ENCODE results near the gene AMMECR1. TPM values are rescaled to one million over a fixed set of nuclear protein-coding genes. Genes with fewer than 3 reads are reported as not detected.
A peak's percentile ranks its signal among the peaks of the same experiment; 100 is the strongest.

Gene AMMECR1
- total RNA-seq, 4 donors from 2014 or later: 1.0 to 12.1 (median 6.9) TPM

DNA sequence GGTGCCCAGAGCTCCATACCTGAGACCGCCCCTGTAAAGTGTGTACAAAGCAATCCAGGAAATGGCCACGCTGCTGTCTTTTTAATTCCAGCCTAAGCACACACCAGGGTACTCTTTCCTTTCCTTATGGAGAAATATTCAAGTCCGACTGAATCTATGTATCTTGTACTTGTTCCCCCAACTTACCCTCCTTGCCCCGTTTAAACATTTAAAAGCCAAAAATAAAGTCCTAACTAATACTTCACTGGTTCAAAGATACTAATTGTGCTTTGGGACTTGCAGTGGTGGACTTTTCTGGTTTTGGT is 731 bp upstream of the AMMECR1 start:
- Histone ChIP-seq H3K4me3 (peak overlapping the region; percentile 34 to 56), H3K4me1 (no peaks in the 10 kb centered on the region), H3K36me3 (no peaks in the 10 kb centered on the region), H3K27me3 (no peaks in the 10 kb centered on the region), H3K27ac (peak overlapping the region; percentile 85), H3K9me3 (no peaks in the 10 kb centered on the region)
- intact Hi-C loops (cut with DNase I; ENCODE audit: low total_unique reads): no loop called here
- no peak for DNase-seq
- TF ChIP-seq, protein P1, sequence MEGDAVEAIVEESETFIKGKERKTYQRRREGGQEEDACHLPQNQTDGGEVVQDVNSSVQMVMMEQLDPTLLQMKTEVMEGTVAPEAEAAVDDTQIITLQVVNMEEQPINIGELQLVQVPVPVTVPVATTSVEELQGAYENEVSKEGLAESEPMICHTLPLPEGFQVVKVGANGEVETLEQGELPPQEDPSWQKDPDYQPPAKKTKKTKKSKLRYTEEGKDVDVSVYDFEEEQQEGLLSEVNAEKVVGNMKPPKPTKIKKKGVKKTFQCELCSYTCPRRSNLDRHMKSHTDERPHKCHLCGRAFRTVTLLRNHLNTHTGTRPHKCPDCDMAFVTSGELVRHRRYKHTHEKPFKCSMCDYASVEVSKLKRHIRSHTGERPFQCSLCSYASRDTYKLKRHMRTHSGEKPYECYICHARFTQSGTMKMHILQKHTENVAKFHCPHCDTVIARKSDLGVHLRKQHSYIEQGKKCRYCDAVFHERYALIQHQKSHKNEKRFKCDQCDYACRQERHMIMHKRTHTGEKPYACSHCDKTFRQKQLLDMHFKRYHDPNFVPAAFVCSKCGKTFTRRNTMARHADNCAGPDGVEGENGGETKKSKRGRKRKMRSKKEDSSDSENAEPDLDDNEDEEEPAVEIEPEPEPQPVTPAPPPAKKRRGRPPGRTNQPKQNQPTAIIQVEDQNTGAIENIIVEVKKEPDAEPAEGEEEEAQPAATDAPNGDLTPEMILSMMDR (IDR thresholded peaks at IDR 0.05): no peak
- TF ChIP-seq POLR2A (IDR thresholded peaks at IDR 0.05): no peak

DNA sequence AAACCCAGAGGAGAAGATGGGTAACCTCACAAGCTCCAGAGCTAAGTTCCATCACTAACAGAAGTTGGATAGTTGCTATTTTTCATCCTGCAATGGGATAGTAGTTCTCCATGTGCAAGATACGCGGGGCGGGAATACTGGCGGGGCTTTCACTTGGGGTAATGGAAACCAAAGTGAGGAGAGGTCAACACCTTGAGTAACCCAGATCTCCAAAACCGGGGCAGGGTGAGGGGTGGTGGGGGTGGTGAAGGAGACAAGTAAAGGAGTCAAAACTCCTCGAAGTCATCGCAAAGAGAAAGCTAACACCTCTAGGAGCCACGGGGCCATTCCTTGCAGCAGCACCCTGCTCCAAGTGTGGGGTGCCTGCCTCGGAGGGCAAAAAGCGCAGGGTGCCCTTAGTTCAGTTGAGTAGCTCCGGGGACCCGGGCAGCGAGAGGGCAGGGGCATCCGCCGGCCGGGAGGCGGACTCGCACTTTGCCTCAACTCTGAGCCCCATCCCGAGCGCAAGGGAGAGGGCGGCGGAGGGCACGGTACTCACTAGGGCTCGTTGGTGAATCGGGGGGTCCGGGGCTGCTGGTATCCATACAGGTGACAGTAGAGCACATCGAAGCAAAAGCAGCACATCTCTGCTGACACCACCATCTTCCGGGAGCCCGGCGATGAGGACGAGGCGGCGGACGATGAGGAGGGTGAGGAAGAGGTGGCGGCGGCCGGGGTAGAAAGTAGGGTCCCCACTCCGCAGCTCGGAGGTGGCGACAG is 645 bp downstream of the AMMECR1 start:
- TF ChIP-seq, protein P1 (IDR thresholded peaks at IDR 0.05): no peak
- no peak for TF ChIP-seq POLR2A (IDR thresholded peaks at IDR 0.05)
- intact Hi-C loops (cut with DNase I; ENCODE audit: low total_unique reads): no loop called here
- peak; percentile 15 to 23 for DNase-seq

DNA sequence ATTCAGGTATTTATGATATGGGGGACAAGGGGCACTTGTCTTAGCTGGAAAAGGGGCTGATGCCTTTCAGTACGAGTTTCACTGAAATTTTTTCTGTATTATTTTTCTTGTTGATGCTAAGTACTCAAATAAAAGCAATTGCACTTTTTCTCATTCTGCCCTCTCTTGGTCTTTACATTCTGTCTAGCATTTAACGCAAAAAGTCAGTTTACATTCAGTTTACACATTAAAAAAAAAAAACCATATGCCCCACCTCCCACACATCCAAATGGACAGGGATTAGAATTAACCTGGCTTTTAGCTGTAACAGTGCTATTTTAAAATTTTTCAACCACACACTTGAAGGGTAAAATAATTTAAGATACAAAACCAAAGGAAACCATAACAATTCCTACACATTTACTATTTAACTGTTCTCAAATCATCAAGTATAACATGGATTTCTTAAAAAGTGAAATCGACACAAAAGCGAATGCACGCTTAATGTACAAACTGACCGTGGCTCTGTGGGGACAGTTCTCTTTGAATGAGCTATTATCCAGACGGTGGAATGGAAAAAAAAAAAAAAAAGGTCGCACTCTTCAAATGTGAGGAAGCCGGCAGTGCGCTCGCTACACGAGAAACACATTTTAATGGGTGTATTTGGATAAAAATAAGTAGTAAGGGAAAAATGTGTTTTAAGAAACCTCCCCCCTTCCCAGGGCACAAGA is 1.4 kb downstream of the AMMECR1 start:
- Histone ChIP-seq H3K27me3 (no peaks in the 10 kb centered on the region), H3K27ac (peak overlapping the region; percentile 76 to 91)
- intact Hi-C loops (cut with DNase I; ENCODE audit: low total_unique reads): no loop called here

More for the DNA sequence above, 645 bp downstream of the AMMECR1 start:
- no peaks in the 10 kb centered on the region for H3K27me3 ChIP-seq
- H3K27ac ChIP-seq: peak overlapping the region; percentile 76 to 91
- H3K36me3 ChIP-seq: no peaks in the 10 kb centered on the region
- no peaks in the 10 kb centered on the region for H3K9me3 ChIP-seq
- peak overlapping the region; percentile 60 to 77 for H3K4me3 ChIP-seq
- H3K4me1 ChIP-seq: no peaks in the 10 kb centered on the region

DNA sequence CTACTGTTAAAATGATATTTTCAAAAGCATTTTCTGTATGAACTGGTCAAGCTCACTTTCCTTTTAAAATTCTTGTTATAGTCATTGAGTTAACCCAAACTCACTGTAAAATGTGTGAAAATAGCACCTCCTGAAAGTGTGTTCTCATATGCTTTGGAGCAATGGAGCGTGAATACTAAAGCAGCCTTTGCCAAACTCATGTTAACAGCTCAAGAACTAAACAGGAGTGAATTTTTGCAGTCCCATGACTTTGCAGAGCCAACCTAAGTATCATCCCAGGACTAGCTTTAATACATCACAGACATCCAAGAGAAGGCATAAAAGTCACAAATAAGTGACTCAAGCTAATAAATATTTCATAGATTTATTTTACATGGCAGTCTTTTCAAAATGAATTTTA is 2.3 kb downstream of the AMMECR1 start:
- no peak overlapping the region for H3K4me3 ChIP-seq
- TF ChIP-seq, protein P1 (IDR thresholded peaks at IDR 0.05): no peak
- TF ChIP-seq POLR2A (IDR thresholded peaks at IDR 0.05): no peak
- no peaks in the 10 kb centered on the region for H3K4me1 ChIP-seq
- H3K36me3 ChIP-seq: no peaks in the 10 kb centered on the region
- no peak overlapping the region for H3K27ac ChIP-seq
- intact Hi-C loops (cut with DNase I; ENCODE audit: low total_unique reads): no loop called here
- no peaks in the 10 kb centered on the region for H3K27me3 ChIP-seq
- no peak for DNase-seq
- H3K9me3 ChIP-seq: no peaks in the 10 kb centered on the region

More for the DNA sequence above, 1.4 kb downstream of the AMMECR1 start:
- Histone ChIP-seq H3K36me3 (no peaks in the 10 kb centered on the region), H3K9me3 (no peaks in the 10 kb centered on the region), H3K4me3 (peak overlapping the region; percentile 60 to 77), H3K4me1 (no peaks in the 10 kb centered on the region)
- DNase-seq: no peak
- TF ChIP-seq POLR2A (IDR thresholded peaks at IDR 0.05): no peak
- TF ChIP-seq, protein P1 (IDR thresholded peaks at IDR 0.05): no peak

Measured in uterus (tissue), 4 donors.